ENCODE results near the gene ST7L. TPM values are rescaled to one million over a fixed set of nuclear protein-coding genes. Genes with fewer than 3 reads are reported as not detected.
A peak's percentile ranks its signal among the peaks of the same experiment; 100 is the strongest.

The ST7L gene
- total and polyA plus RNA-seq, 2 donors from 2014 or later, result 12.9 to 20.6 TPM

DNA sequence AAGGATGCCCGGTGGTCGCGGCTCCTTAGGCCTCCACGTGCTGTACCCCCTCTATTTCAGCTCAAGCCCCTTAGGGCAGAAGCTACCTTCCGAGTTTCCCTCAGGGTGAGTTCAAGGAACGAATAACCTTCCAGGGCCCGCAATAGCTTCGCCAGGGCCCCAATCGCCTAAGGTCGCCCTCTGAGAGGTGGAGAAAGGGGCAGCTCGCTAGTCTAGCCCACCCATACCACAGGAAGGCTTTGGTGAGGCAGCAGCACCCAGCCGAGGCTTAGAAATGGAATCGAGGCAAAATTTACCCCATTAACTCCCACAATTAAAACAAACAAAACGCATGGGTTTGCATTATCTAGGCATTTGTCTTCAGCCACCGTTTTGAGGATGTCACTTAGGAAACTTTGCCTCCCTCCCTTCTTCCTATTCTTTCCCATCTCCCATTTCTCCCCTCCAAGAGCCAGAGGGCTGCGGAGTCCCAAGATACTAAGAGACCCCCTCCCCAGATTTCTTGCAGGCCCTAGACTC is 109.2 kb downstream of the ST7L start:
- FAIRE-seq, result no peak
- Histone ChIP-seq H3K27ac (ENCODE audit: low read depth in 2 of 2, low read length in 2 of 2) (no peak overlapping the region), H3K36me3 (ENCODE audit: control insufficient read depth in 2 of 3, insufficient read depth in 3 of 3, low read length in 3 of 3) (no peaks in the 10 kb centered on the region), H3K4me3 (ENCODE audit: low read length in 3 of 3) (no peak overlapping the region), H3K9ac (ENCODE audit: low read length in 3 of 3) (no peak overlapping the region), H3K27me3 (ENCODE audit: control insufficient read depth, insufficient read depth, low read length) (peaks cover 8% of the 10 kb centered on the region), H3K9me3 (ENCODE audit: control insufficient read depth in 2 of 3, insufficient read depth in 1 of 3, low read length in 3 of 3) (no peaks in the 10 kb centered on the region), H3K4me1 (ENCODE audit: control insufficient read depth in 2 of 3, insufficient read depth in 2 of 3, low read depth in 1 of 3, low read length in 3 of 3) (peaks cover 0 to 4% (median 0%) of the 10 kb centered on the region in 3 donors)
- intact Hi-C loops (cut with DNase I), result no loop called here
- TF ChIP-seq, protein P1, sequence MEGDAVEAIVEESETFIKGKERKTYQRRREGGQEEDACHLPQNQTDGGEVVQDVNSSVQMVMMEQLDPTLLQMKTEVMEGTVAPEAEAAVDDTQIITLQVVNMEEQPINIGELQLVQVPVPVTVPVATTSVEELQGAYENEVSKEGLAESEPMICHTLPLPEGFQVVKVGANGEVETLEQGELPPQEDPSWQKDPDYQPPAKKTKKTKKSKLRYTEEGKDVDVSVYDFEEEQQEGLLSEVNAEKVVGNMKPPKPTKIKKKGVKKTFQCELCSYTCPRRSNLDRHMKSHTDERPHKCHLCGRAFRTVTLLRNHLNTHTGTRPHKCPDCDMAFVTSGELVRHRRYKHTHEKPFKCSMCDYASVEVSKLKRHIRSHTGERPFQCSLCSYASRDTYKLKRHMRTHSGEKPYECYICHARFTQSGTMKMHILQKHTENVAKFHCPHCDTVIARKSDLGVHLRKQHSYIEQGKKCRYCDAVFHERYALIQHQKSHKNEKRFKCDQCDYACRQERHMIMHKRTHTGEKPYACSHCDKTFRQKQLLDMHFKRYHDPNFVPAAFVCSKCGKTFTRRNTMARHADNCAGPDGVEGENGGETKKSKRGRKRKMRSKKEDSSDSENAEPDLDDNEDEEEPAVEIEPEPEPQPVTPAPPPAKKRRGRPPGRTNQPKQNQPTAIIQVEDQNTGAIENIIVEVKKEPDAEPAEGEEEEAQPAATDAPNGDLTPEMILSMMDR (IDR thresholded peaks at IDR 0.05; ENCODE audit: borderline replicate concordance, extremely low read depth, insufficient read depth), result no peak
- no peak for DNase-seq

- no peak overlapping the region for H3K27ac ChIP-seq (ENCODE audit: low read depth in 2 of 2, low read length in 2 of 2)
- peak in 2 of 5 donors; percentile 63 to 83 for DNase-seq
- intact Hi-C loops (cut with DNase I), result no loop called here
- no peaks in the 10 kb centered on the region for H3K36me3 ChIP-seq (ENCODE audit: control insufficient read depth in 2 of 3, insufficient read depth in 3 of 3, low read length in 3 of 3)
- H3K27me3 ChIP-seq (ENCODE audit: control insufficient read depth, insufficient read depth, low read length), result peaks cover 8% of the 10 kb centered on the region
- TF ChIP-seq, protein P1 (IDR thresholded peaks at IDR 0.05; ENCODE audit: borderline replicate concordance, extremely low read depth, insufficient read depth), result no peak
- H3K4me1 ChIP-seq (ENCODE audit: control insufficient read depth in 2 of 3, insufficient read depth in 2 of 3, low read depth in 1 of 3, low read length in 3 of 3), result peaks cover 0 to 4% (median 0%) of the 10 kb centered on the region in 3 donors
- no peak overlapping the region for H3K9ac ChIP-seq (ENCODE audit: low read length in 3 of 3)
- H3K9me3 ChIP-seq (ENCODE audit: control insufficient read depth in 2 of 3, insufficient read depth in 1 of 3, low read length in 3 of 3), result no peaks in the 10 kb centered on the region
- H3K4me3 ChIP-seq (ENCODE audit: low read length in 3 of 3), result peak overlapping the region in 2 of 3 donors; percentile 12 to 52
- FAIRE-seq, result no peak
Observed at GRCh38 chr1:112509005-112509659, 109.8 kb downstream of the ST7L start.

GRCh38 chr1:112508278-112509004 is 110.5 kb downstream of the ST7L start, which contains the start of gene WNT2B:
WNT2B (plus strand) TSS chr1:112508965; CDS start chr1:112509263, 298 bp downstream.
- Histone ChIP-seq H3K27ac (ENCODE audit: low read depth in 2 of 2, low read length in 2 of 2) (no peak within 1 kb of the TSS), H3K27me3 (ENCODE audit: control insufficient read depth, insufficient read depth, low read length) (peaks cover 11% of the 10 kb centered on the region)
- intact Hi-C loops (cut with DNase I), result no loop called here

More at GRCh38 chr1:112508278-112509004, 110.5 kb downstream of the ST7L start, which contains the start of gene WNT2B:
- Histone ChIP-seq H3K9ac (ENCODE audit: low read length in 3 of 3) (no peak within 1 kb of the TSS), H3K4me1 (ENCODE audit: control insufficient read depth in 2 of 3, insufficient read depth in 2 of 3, low read depth in 1 of 3, low read length in 3 of 3) (peaks cover 0 to 4% (median 0%) of the 10 kb centered on the region in 3 donors), H3K4me3 (ENCODE audit: low read length in 3 of 3) (peak within 1 kb of the TSS; percentile 36 to 52 (median 44)), H3K9me3 (ENCODE audit: control insufficient read depth in 2 of 3, insufficient read depth in 1 of 3, low read length in 3 of 3) (no peaks in the 10 kb centered on the region), H3K36me3 (ENCODE audit: control insufficient read depth in 2 of 3, insufficient read depth in 3 of 3, low read length in 3 of 3) (no peaks in the 10 kb centered on the region)
- FAIRE-seq (no peak), DNase-seq (peak in 3 of 5 donors; percentile 28 to 79 (median 46))
- TF ChIP-seq, protein P1 (IDR thresholded peaks at IDR 0.05; ENCODE audit: borderline replicate concordance, extremely low read depth, insufficient read depth), result no peak

All from kidney (tissue), 14 donors.